ENCODE data around the gene DCDC2B.

DCDC2B gene

GRCh38 chr1:32178380-32179192 lies 30.3 kb upstream of the DCDC2B start:
- H3K36me3 ChIP-seq: peaks cover 1 to 30% (median 11%) of the 10 kb centered on the region in 3 donors
- H3K9me3 ChIP-seq: no peaks in the 10 kb centered on the region
- TF ChIP-seq CTCF (IDR thresholded peaks at IDR 0.05): no peak
- H3K4me3 ChIP-seq: peak overlapping the region; percentile 64 to 81
- peak overlapping the region; percentile 90 to 93 for H3K27ac ChIP-seq
- intact Hi-C loops (cut with DNase I; ENCODE audit: low total_unique reads): no loop called here
- H3K27me3 ChIP-seq: no peaks in the 10 kb centered on the region
- peak in 1 of 2 donors; percentile 23 for DNase-seq
- peaks cover 0 to 39% (median 28%) of the 10 kb centered on the region in 4 donors for H3K4me1 ChIP-seq

DNA sequence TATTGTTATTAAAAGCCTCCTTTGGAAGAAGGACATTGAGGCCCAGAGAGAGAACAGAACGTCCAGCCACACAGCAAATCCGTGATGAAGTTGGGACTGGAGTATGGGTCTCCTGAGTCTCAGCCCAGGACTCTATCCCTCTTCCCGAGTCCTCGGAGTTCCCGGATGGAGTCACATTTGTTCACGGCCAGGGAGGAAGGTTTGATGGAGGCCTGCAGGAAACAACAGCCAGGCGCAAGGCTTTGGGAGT lies 29.8 kb upstream of the DCDC2B start:
- Histone ChIP-seq H3K27ac (peak overlapping the region; percentile 90 to 93), H3K36me3 (peaks cover 6 to 30% (median 12%) of the 10 kb centered on the region in 3 donors)
- intact Hi-C loops (cut with DNase I; ENCODE audit: low total_unique reads): no loop called here

GRCh38 chr1:32179443-32180185 lies 29.3 kb upstream of the DCDC2B start, which contains the start of gene TXLNA:
TXLNA (plus strand) TSS chr1:32179675; CDS start chr1:32180346, 671 bp downstream.
- Histone ChIP-seq H3K36me3 (peaks cover 11 to 34% (median 12%) of the 10 kb centered on the region in 3 donors), H3K27me3 (no peaks in the 10 kb centered on the region), H3K27ac (peak within 1 kb of the TSS; percentile 90 to 93), H3K9me3 (no peaks in the 10 kb centered on the region), H3K4me3 (peak within 1 kb of the TSS; percentile 64 to 81), H3K4me1 (peaks cover 0 to 49% (median 38%) of the 10 kb centered on the region in 4 donors)
- DNase-seq: peak; percentile 96 to 97
- intact Hi-C loops (cut with DNase I; ENCODE audit: low total_unique reads): loop anchor here (10.0 kb wide), 1 partner anchor 55 kb away; no protein-coding TSS in a partner anchor
- no peak for TF ChIP-seq CTCF (IDR thresholded peaks at IDR 0.05)

More for the DNA sequence above, 29.8 kb upstream of the DCDC2B start:
- Histone ChIP-seq H3K4me1 (peaks cover 0 to 44% (median 33%) of the 10 kb centered on the region in 4 donors), H3K4me3 (peak overlapping the region; percentile 64 to 81), H3K27me3 (no peaks in the 10 kb centered on the region), H3K9me3 (no peaks in the 10 kb centered on the region)
- DNase-seq: no peak
- no peak for TF ChIP-seq CTCF (IDR thresholded peaks at IDR 0.05)

GRCh38 chr1:32180186-32181060 lies 28.5 kb upstream of the DCDC2B start:
- Histone ChIP-seq H3K9me3 (no peaks in the 10 kb centered on the region), H3K36me3 (peaks cover 13 to 40% (median 14%) of the 10 kb centered on the region in 3 donors), H3K4me3 (peak overlapping the region; percentile 64 to 81), H3K4me1 (peaks cover 0 to 53% (median 42%) of the 10 kb centered on the region in 4 donors), H3K27me3 (no peaks in the 10 kb centered on the region), H3K27ac (peak overlapping the region; percentile 90 to 93)
- intact Hi-C loops (cut with DNase I; ENCODE audit: low total_unique reads): loop anchor here (10.0 kb wide), 1 partner anchor 54 kb away; no protein-coding TSS in a partner anchor
- peak; percentile 49 to 79 for DNase-seq
- no peak for TF ChIP-seq CTCF (IDR thresholded peaks at IDR 0.05)

GRCh38 chr1:32181065-32181464 lies 27.8 kb upstream of the DCDC2B start:
- Histone ChIP-seq H3K9me3 (no peaks in the 10 kb centered on the region), H3K4me1 (peaks cover 0 to 57% (median 42%) of the 10 kb centered on the region in 4 donors), H3K27me3 (no peaks in the 10 kb centered on the region), H3K4me3 (peak overlapping the region; percentile 64 to 81), H3K36me3 (peaks cover 14 to 47% (median 18%) of the 10 kb centered on the region in 3 donors), H3K27ac (peak overlapping the region; percentile 90 to 93)
- TF ChIP-seq CTCF (IDR thresholded peaks at IDR 0.05): no peak
- peak in 1 of 2 donors; percentile 61 for DNase-seq
- intact Hi-C loops (cut with DNase I; ENCODE audit: low total_unique reads): loop anchor here (10.0 kb wide), 1 partner anchor 54 kb away; no protein-coding TSS in a partner anchor

Data from tibial artery (tissue), 4 donors.